GM12878 (cell line): Measurements from ENCODE around the gene ANKRD28. TPM values are rescaled to one million over a fixed set of nuclear protein-coding genes. Genes with fewer than 3 reads are reported as not detected.

Experiments used
- ATAC-seq: fragments of 200-7000 bp; cut with Tn5 transposase; 3 replicates; pipeline ENCODE4 v1.9.1; 2020; ENCODE audit warnings: mild to moderate bottlenecking, moderate library complexity
- BruUV-seq: library from RNA; stranded (reverse); fragments of 400-500 nt; replicated peaks from 2 replicates; lab custom pipeline; 2021; lab: Mats Ljungman, UMichigan
- CTCF ChIA-PET: fragments of 300-600 bp; sonication (Branson Sonifier 250); formaldehyde crosslinking; extraction: SDS; loops from one replicate; lab custom pipeline; 2021; ENCODE audit warnings: inconsistent platforms; lab: Yijun Ruan, JAX
- POLR2A ChIA-PET: fragments of 350-600 bp; formaldehyde crosslinking; extraction: SDS; loops from one replicate; lab custom pipeline; 2021; ENCODE audit warnings: inconsistent platforms; lab: Charles Lee
- RAD21 ChIA-PET: fragments of 300-600 bp; sonication (Branson Sonifier 250); formaldehyde crosslinking; loops from one replicate; lab custom pipeline; 2023; ENCODE audit warnings: antibody characterized with exemption; ENCODE audit not compliant: unreplicated experiment; lab: Charles Lee
- SMC1A ChIA-PET: fragments of 300-600 bp; sonication (Branson Sonifier 250); formaldehyde crosslinking; loops from one replicate; lab custom pipeline; 2023; ENCODE audit not compliant: unreplicated experiment, uncharacterized antibody; lab: Charles Lee
- DNase-seq: peaks from one replicate; pipeline ENCODE4 v3.0.0-alpha.2; 2011; ENCODE audit warnings: low read depth, low spot score
- FAIRE-seq: peaks from 3 replicates; lab custom pipeline; 2011; peaks lifted over from hg19 to GRCh38; lab: Jason Lieb, UNC
- H2AFZ ChIP-seq: 2 replicates; pipeline ENCODE4 v1.6.0; 2011; ENCODE audit warnings: low read depth, low read length, control low read depth; ENCODE audit not compliant: control insufficient read depth
- H3K27ac ChIP-seq: 2 replicates; pipeline ENCODE4 v1.5.1; 2011; ENCODE audit warnings: control low read depth; ENCODE audit not compliant: control insufficient read depth, insufficient read depth
- H3K27me3 ChIP-seq, 2 experiments: replicated peaks in 1 of 2; 2 replicates each; pipeline versions ENCODE4 v1.6.0 to v1.6.1; 2011; ENCODE audit warnings: low read length in 1 of 2; ENCODE audit not compliant: control insufficient read depth in 2 of 2, insufficient read depth in 2 of 2
- H3K36me3 ChIP-seq, 2 experiments: 2 replicates each; pipeline ENCODE4 v1.5.1; 2011; ENCODE audit warnings: low read length in 1 of 2; ENCODE audit not compliant: control insufficient read depth in 2 of 2, insufficient read depth in 2 of 2
- H3K4me1 ChIP-seq: 2 replicates; pipeline ENCODE4 v1.6.1; 2011; ENCODE audit warnings: mild to moderate bottlenecking, low read length, moderate library complexity, mixed read lengths; ENCODE audit not compliant: control insufficient read depth, insufficient read depth
- H3K4me2 ChIP-seq: 2 replicates; pipeline ENCODE4 v1.6.0; 2011; ENCODE audit warnings: control low read depth; ENCODE audit not compliant: control insufficient read depth, insufficient read depth
- H3K4me3 ChIP-seq: fragments of 200-600 bp; sonication (generic); 2 replicates; pipeline ENCODE4 v1.5.1; 2016
- H3K79me2 ChIP-seq: 2 replicates; pipeline ENCODE4 v1.6.0; 2011; ENCODE audit warnings: low read length; ENCODE audit not compliant: control insufficient read depth, insufficient read depth
- H3K9ac ChIP-seq: 2 replicates; pipeline ENCODE4 v1.8.0; 2011; ENCODE audit warnings: low read length, control low read depth, mixed read lengths; ENCODE audit not compliant: control insufficient read depth, insufficient read depth
- H3K9me3 ChIP-seq: replicated peaks from 3 replicates; pipeline ENCODE4 v1.5.1; 2011; ENCODE audit warnings: mild to moderate bottlenecking, low read length; ENCODE audit not compliant: control insufficient read depth, insufficient read depth
- H4K20me1 ChIP-seq: 2 replicates; pipeline ENCODE4 v1.6.0; 2011; ENCODE audit not compliant: control insufficient read depth, insufficient read depth
- BCL11A ChIP-seq: IDR thresholded peaks from 2 replicates; pipeline ENCODE4 v1.6.1; 2011; ENCODE audit warnings: low read depth, low read length
- EP300 ChIP-seq, 2 experiments: fragments of 150-350 bp in 1 of 2; IDR thresholded peaks; 2 replicates each; pipeline ENCODE4 v1.6.1; 2011 to 2012; ENCODE audit warnings: low read depth in 2 of 2, low read length in 2 of 2, borderline replicate concordance in 1 of 2, improper control_type of control experiment in 1 of 2, inconsistent platforms in 1 of 2; ENCODE audit not compliant: control insufficient read depth in 1 of 2
- FOXK2 ChIP-seq: fragments of 450-650 bp; IDR thresholded peaks from 2 replicates; pipeline ENCODE4 v1.6.1; 2017; ENCODE audit warnings: mild to moderate bottlenecking, moderate library complexity
- KAT2A ChIP-seq: conservative IDR thresholded peaks from 2 replicates; pipeline ENCODE4 v1.6.1; 2011; ENCODE audit warnings: low read depth, low read length; ENCODE audit not compliant: control insufficient read depth
- MXI1 ChIP-seq: fragments of 150-350 bp; IDR thresholded peaks from 2 replicates; pipeline ENCODE4 v1.6.1; 2011; ENCODE audit warnings: low read depth, mild to moderate bottlenecking, inconsistent platforms, low read length, improper control_type of control experiment
- POLR2A ChIP-seq: IDR thresholded peaks from 2 replicates; pipeline ENCODE4 v1.6.1; 2011; ENCODE audit warnings: low read depth, mild to moderate bottlenecking, low read length
- RAD51 ChIP-seq: fragments of 450-650 bp; IDR thresholded peaks from 2 replicates; pipeline ENCODE4 v1.6.1; 2016; ENCODE audit warnings: moderate library complexity, mild to moderate bottlenecking, inconsistent platforms
- RBBP5 ChIP-seq: fragments of 200-600 bp; sonication (generic); conservative IDR thresholded peaks from 2 replicates; pipeline ENCODE4 v1.6.1; 2016
- RCOR1 ChIP-seq: conservative IDR thresholded peaks from 2 replicates; pipeline ENCODE4 v1.6.1; 2012; ENCODE audit warnings: low read depth, low read length, improper control_type of control experiment
- SIN3A ChIP-seq: IDR thresholded peaks from 2 replicates; pipeline ENCODE4 v1.6.1; 2012; ENCODE audit warnings: low read depth, low read length, improper control_type of control experiment
- SMARCA5 ChIP-seq: fragments of 450-650 bp; IDR thresholded peaks from 2 replicates; pipeline ENCODE4 v1.6.1; 2017; ENCODE audit warnings: mild to moderate bottlenecking
- TCF12 ChIP-seq: IDR thresholded peaks from 2 replicates; pipeline ENCODE4 v1.6.1; 2011; ENCODE audit warnings: low read depth, mild to moderate bottlenecking, low read length
- TCF7 ChIP-seq: IDR thresholded peaks from 2 replicates; pipeline ENCODE4 v1.6.1; 2014; ENCODE audit warnings: antibody characterized with exemption, borderline replicate concordance
- YY1 ChIP-seq: IDR thresholded peaks from 2 replicates; pipeline ENCODE4 v1.6.1; 2011; ENCODE audit warnings: low read depth, mild to moderate bottlenecking, low read length
- ZNF384 ChIP-seq: IDR thresholded peaks from 2 replicates; pipeline ENCODE4 v1.6.1; 2012; ENCODE audit warnings: low read depth, mild to moderate bottlenecking, low read length, improper control_type of control experiment, borderline replicate concordance
- WGBS: methylation state at CpG from one replicate; pipeline ENCODE4 v1.1.6; 2016; ENCODE audit warnings: low lambda C conversion rate; ENCODE audit not compliant: insufficient replicate concordance, insufficient coverage; ENCODE audit errors: missing lambda C conversion rate; 5-methylcytosine and 5-hydroxymethylcytosine counted together
- in situ Hi-C: fragments of 300-500 bp; cut with MboI; formaldehyde crosslinking; loops from 9 replicates; pipeline ENCODE4 v1.14.3; 2018; ENCODE audit warnings: mixed read lengths
- intact Hi-C: fragments of 100-400 bp; cut with micrococcal nuclease; formaldehyde crosslinking; loops from one replicate; pipeline ENCODE4 v1.14.2; 2022; ENCODE audit not compliant: unreplicated experiment
- polyA plus RNA-seq, 11 experiments: library from polyadenylated mRNA; depleted of rRNA in 4 of 11; unstranded in 6 of 11; stranded (reverse) in 5 of 11; fragments of >200 nt; fragmentation: Nextera tagmentation in 4 of 11; fragmentation: Illumina TruSeq in 1 of 11; extraction: Ambion mirVana in 4 of 11; extraction: Trizol in 1 of 11; gene quantifications; 1 replicate in 1 of 11; 2 replicates in 10 of 11; pipeline versions ENCODE4 v1.2.1 to v1.2.3, GENCODE V29; 2011 to 2016; ENCODE audit warnings: inconsistent platforms in 2 of 11, missing spikeins in 2 of 11, low read depth in 1 of 11
- total RNA-seq, 4 experiments: library from RNA; depleted of rRNA in 3 of 4; stranded (reverse); fragments of >200 nt in 3 of 4; fragmentation: Illumina TruSeq in 1 of 4; extraction: Trizol in 1 of 4; gene quantifications; 2 replicates each; pipeline versions ENCODE4 v1.2.1 to v1.2.3, GENCODE V29; 2013 to 2021
- TF ChIP-seq, protein P1 (sequence below), 3 experiments: IDR thresholded peaks in 2 of 3; conservative IDR thresholded peaks in 1 of 3; 2 replicates each; pipeline ENCODE4 v1.5.1; 2011; ENCODE audit warnings: low read depth in 3 of 3, low read length in 3 of 3, mild to moderate bottlenecking in 3 of 3, control low read depth in 2 of 3, moderate library complexity in 2 of 3, inconsistent platforms in 1 of 3, mixed read lengths in 1 of 3; ENCODE audit not compliant: control insufficient read depth in 2 of 3, insufficient read depth in 1 of 3; ENCODE audit errors: extremely low read depth in 1 of 3

ANKRD28 gene
- total and polyA plus RNA-seq, 10 of the 15 experiments (the other 5 are each of a cell fraction or from before 2014, with no cell fraction given) = 11.2 to 105 (median 38.3) TPM

DNA sequence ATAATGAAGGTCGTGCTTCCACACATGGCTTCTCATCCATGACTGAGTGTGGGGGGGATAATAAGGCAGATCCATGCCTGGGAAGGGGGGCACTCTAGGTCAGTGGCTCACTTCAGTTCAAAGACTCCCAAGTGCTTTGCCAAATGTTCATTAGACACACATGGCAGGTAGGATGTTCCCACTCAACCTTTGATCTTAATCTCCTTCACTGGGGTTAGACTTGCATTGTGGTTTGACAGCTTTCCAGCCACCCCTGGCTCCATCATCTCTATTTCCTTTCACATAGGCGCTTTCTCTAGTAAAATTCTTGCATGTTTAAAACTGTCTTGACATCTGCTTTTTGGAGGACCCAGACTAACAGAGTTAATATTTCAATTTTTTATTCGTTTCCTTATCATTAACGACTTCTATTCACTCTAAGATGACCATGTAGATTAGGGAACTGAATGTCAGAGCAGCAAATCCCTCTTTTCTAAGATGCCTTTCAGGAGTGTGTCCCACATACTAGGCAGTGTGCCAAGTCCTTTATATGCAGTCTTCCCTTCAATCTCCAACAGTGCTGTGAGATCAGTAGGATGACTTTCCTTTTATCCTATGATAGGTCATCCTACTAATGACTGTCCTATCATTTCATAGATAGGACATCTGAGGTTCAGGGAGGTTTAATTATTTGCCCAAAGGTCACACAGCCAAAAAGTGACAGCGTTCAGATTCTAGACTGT is 138.4 kb downstream of the ANKRD28 start:
- intact Hi-C loops = no loop called here
- in situ Hi-C loops = no loop called here

More for the DNA sequence above, 138.4 kb downstream of the ANKRD28 start:
- H3K27me3 ChIP-seq = no peaks in the 10 kb centered on the region
- H3K79me2 ChIP-seq = no peaks in the 10 kb centered on the region
- no peak overlapping the region for H3K4me3 ChIP-seq
- H3K9me3 ChIP-seq = peaks cover 13% of the 10 kb centered on the region
- no TSS peak for BruUV-seq
- FAIRE-seq = no peak
- ATAC-seq = no peak
- no peak overlapping the region for H3K4me2 ChIP-seq
- CTCF ChIA-PET = no interaction called here
- no peak for DNase-seq
- no peak overlapping the region for H3K27ac ChIP-seq
- RAD21 ChIA-PET = interaction anchor here (1.5 kb wide), 1 partner anchor 153 kb away, joined by 3 read pairs; no protein-coding TSS in a partner anchor
- SMC1A ChIA-PET = interaction anchor here (1.2 kb wide), 1 partner anchor 152 kb away, joined by 4 read pairs; no protein-coding TSS in a partner anchor
- H4K20me1 ChIP-seq = no peaks in the 10 kb centered on the region
- WGBS = 45% methylated on average over 5 of the region's 5 CpGs
- H3K4me1 ChIP-seq = no peaks in the 10 kb centered on the region
- TF ChIP-seq SIN3A (no peak), RAD51 (no peak), POLR2A (no peak), YY1 (no peak), RBBP5 (no peak), ZNF384 (no peak), SMARCA5 (no peak), FOXK2 (no peak), RCOR1 (no peak), MXI1 (no peak), KAT2A (no peak), EP300 (IDR thresholded peaks at IDR 0.05; ENCODE audit: borderline replicate concordance in 1 of 2, control insufficient read depth in 1 of 2, low read depth in 2 of 2, low read length in 2 of 2) (no peak), TCF12 (no peak), TCF7 (no peak), BCL11A (no peak)
- TF ChIP-seq, protein P1, sequence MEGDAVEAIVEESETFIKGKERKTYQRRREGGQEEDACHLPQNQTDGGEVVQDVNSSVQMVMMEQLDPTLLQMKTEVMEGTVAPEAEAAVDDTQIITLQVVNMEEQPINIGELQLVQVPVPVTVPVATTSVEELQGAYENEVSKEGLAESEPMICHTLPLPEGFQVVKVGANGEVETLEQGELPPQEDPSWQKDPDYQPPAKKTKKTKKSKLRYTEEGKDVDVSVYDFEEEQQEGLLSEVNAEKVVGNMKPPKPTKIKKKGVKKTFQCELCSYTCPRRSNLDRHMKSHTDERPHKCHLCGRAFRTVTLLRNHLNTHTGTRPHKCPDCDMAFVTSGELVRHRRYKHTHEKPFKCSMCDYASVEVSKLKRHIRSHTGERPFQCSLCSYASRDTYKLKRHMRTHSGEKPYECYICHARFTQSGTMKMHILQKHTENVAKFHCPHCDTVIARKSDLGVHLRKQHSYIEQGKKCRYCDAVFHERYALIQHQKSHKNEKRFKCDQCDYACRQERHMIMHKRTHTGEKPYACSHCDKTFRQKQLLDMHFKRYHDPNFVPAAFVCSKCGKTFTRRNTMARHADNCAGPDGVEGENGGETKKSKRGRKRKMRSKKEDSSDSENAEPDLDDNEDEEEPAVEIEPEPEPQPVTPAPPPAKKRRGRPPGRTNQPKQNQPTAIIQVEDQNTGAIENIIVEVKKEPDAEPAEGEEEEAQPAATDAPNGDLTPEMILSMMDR (IDR thresholded peaks at IDR 0.05 in 2 of 3, conservative IDR thresholded peaks at IDR 0.05 in 1 of 3; ENCODE audit: control insufficient read depth in 2 of 3, extremely low read depth in 1 of 3, insufficient read depth in 1 of 3, low read depth in 3 of 3, low read length in 3 of 3) = no peak
- no peak overlapping the region for H2AFZ ChIP-seq
- POLR2A ChIA-PET = no interaction called here
- H3K36me3 ChIP-seq = no peaks in the 10 kb centered on the region
- no peak overlapping the region for H3K9ac ChIP-seq
